Raji (cell line): ENCODE measurements around the gene USP2.

Experiments
- POLR2A ChIP-seq: IDR thresholded peaks from 2 replicates; pipeline ENCODE4 v1.6.1; 2011; ENCODE audit warnings: low read depth, low read length, control low read depth; ENCODE audit not compliant: insufficient read depth

The USP2 gene

DNA sequence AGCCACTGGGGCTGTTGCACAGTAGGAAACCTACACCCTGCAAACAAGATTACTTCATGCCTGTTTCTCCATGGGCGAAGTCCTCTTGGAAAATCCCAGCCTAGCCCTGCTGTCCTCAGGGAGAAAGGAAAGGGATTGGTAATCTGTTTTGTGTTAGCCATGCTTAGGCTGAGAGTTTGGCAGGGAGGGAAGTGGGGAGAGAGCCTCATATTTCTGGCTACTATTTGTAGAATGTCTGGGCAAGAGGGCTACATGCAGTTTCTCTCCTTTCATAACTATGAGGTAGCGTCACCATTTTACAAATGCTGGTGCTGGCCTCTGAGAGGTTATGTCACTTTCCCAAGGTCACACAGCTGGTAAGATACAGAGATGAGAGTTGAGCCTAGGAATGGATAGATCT is 34.2 kb downstream of the USP2 start:
- TF ChIP-seq POLR2A, result no peak

DNA sequence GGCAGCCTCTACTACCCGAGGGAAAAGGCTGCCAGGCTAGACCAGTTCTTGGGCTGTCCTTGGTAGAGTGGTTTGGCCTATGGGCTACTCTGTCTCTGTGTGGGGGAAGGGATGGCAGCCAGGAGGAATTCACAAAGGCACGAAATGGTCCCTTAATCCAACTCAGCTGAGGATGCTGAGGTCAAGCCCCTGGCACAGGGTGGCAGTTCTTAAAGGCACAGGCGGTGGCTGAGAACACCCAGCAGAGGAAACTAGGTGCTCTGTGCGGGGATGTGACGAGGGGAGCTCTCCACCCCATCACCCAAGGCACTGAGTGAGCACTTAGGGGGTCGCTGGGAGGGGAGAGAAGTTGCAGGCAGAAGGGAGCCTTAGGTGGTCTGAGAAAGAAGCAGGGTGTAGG is 34.9 kb downstream of the USP2 start, which contains the start of gene MFRP:
Gene MFRP (minus strand): TSS at position 101 of the 400 bp plus-strand sequence. CDS start 192 bp downstream, outside the sequence.
- no peak for TF ChIP-seq POLR2A

DNA sequence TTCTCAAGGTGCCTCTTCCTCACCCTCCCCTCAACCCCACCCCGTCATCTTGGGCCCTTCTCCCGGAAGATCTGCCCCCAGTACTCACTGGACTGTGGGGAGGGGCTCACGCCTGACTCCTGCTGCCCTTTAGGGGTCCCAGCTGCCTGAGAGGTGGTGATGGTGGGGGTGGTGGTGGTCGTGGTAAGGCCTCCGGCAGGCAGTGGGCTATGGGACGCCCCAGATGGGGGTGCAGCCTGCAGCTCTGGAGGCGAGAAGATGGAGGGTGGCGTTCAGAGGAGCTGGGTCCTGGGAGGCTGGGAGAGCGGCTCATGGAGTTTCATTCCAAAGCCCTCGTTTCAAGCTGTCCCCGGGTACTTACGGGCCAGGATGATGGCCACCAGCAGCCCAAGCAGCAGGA is 35.8 kb downstream of the USP2 start:
- no peak for TF ChIP-seq POLR2A

DNA sequence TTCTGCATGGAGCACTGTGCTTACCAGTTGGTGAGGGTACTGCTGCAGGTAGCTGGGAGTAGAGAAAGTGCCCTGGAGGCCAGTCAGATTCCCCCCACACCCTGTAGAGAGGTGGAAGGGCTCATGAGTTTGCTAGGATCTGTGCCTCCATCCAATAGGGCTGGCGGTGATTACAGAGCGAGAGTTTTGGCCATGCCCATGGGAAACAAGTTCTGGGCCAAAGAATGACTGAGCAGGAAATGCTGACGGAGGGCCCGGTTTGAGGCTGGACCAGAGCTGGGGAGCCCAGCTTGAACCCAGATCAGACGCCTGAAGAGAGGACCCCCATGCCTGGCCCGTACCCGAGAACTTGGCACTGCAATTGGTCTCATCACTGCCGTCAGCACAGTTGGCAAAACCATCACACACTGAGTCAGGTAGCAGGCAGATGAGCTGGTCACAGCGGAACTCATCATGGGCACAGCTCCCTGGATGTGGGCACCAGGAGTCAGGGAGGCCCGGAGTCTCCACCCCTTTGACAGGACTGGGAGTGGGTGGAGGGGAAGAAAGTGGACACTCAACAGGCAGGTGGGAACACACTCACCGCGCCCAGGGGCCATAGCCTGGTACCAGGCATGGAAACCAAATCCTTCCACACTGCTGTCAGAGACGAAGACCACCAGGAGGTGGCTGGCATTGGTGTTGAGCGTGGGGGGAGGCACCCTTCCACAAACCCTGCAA is 37.0 kb downstream of the USP2 start:
- TF ChIP-seq POLR2A, result no peak

DNA sequence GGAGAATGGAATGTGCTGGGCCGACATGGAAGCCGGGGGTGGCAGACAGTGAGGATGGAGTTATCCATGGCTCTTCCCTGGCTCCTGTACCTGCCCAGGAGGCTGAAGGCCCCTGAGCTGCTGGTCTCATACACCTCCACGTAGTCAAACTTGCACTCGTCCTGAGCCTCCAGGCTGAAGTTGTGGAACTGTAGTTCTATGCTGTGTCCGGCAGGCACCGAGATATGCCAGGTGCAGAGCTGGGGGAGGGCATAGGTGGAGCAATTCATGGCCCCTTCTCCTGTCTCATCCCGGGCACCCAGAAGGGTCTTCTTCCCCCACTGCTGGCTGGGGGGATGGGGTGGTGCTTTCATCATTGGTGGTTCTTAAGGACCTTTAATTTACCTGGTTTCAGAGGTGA is 37.8 kb downstream of the USP2 start:
- TF ChIP-seq POLR2A, result no peak

DNA sequence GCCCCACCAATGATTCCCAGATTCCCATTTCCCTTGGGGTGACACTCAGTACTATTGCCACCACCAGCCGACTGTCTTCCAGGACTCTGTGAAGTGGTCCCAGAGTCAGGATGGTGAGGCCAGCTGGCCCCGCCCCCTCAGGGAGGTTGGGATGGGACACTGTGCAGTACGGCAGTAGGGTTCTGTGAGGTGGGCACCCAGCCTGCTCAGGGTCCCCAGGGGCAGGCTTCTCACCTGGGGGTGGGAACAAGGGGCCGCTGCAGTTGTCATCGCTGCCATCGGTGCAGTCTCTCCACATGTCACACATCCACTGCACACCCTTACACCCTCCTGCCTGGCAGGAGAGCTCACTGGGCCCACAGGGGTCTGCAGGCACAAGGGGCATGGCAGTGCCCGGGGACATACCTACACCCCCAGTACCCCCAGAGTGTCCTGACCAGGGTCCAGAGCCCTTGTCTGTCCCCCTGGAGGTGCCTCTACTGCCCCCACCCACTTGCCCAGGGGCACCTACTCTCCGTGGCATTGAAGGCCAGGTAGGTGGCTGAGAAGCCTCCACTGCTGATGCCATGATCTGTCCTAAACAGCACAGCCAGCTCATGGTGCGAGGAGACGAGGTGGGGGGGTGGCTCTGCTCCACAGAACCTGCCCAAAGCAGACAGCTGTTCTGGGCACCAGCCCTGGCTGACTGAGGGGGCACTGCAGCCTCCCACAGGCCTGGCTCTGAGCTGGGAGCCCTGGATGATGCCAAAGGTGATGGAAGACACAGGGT is 38.9 kb downstream of the USP2 start:
- TF ChIP-seq POLR2A, result no peak

DNA sequence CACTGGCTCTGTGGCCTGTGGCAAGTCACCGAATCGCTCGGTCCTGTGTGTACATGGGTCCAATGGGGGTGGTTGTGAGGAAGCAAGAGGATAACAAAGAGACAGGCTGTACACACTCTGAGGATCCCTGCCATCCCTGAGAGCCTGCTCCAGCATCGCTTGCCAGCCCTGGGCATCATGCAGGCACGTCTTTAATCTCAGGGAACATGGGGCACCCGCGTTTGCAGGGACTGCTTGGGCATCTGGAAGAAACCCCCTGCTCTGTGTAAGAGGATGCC is 39.5 kb downstream of the USP2 start:
- no peak for TF ChIP-seq POLR2A

DNA sequence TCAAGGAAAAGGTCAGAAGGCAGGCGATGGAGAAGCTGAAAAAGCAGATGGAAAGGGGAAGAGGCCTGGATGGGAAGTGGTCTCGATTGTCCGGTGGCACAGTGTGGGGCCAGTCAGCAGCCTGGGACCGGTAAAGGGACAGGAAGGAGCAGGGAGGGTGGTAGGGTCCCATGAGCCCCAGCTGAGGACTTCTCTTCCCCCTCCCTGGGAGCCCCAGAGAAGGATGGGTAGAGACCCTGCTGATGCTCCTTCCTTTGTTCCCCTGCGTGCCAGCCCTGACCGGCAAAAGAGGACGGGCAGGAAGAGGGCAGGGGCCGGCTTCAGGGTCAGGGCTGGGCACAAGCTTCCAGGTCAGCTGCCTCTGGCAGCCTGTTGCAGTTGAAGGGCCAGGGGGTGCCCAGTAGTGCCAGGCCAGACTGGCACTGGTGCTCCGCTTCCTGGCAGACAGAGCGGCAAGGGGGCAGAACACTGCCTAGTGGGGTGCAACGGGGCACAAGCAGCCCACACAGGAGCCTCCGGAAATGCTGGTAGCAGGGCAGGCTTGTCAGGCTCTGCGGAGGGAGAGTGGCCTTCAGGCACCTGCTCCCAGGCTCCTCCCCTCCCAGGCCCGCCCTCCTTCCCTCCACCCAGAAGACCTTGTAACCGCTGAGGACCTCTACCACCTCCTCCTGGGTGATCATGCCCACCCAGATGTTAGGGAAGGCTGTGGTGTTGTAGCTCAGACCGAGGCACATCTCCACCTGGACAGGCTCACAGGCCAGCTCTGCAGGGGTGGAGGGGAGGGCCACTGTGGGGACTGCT is 40.1 kb downstream of the USP2 start:
- TF ChIP-seq POLR2A, result no peak

DNA sequence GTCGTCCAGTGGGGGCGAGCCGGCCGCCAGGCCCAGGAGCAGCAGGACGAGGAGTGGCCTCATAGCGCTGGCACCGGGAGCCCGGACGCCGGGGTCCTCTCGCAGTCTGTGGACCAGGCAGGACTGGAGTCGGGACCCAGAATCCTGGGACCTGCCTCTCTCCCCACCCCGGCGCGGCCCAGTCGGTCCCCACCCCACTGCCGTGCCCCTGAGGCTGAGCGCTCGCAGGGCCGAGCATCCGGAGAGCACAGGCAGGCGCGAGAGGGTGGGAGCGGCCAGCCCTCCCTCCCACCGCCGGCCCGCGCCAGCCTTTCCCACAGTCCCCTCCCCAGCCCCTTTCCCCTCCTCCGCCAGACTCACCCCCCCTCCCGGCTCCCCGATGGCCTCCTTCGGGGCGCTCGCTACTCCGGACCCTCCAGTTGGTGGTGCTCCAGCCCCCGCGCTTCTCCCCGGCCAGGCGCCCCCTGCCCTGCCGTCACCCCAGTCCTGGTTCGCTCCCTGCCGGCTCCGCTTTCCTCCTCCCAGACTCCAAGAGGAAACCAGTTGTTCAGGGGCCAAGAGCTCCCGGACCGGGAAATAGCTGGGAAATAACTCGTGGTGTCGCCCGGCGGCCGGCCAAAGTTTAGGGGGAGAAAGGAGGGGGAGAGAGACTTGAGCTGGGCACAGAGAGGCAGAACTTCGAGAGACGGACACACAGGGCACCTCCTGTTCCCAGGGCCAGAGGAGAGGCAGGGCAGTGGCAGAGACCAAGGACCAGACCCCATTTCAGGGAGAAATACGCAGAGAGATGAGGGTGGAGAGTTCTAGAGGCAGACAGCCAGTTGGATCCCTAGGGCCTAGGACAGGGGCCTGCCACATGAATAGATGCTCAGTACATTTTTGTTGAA is 40.9 kb downstream of the USP2 start, which contains the start of gene C1QTNF5:
Gene C1QTNF5 (minus strand): TSS at position 549 of the 887 bp plus-strand sequence. CDS start 486 bp downstream, at position 63.
- no peak for TF ChIP-seq POLR2A

DNA sequence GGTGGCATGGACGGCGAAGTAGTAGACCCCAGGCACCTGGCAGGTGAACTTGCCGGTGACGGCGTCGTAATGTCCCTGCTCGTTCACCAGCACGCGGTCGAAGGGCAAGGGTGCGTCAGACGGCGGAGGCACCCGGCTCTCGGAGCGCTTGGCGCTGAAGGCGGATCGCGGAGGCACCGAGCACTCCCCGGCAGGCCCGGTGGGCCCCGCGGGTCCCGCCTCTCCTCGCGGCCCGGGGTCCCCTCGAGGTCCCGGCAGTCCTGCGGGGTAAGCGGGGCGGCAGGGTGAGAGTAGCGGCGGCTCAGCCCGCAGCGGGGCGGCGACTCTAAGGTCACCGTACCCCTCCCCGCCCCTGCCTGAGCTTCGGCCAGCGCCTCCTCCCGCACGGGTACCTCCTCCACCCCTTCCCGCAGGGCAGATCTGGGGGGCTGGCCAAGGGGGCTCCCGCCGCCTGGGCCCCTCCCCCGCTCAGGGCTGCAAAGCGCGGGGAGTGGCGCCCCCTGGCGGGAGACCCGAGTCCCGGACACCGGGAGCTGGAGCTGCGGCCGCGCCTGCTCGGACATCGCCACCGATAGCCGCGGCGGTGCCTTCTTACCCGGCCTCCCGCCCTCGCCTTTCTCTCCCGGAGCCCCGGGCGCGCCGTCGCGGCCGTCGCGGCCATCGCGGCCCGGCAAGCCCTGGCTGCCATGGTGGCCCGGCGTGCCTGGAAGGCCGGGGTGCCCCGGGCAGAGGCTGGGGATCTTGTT is 41.7 kb downstream of the USP2 start:
- TF ChIP-seq POLR2A, result no peak

DNA sequence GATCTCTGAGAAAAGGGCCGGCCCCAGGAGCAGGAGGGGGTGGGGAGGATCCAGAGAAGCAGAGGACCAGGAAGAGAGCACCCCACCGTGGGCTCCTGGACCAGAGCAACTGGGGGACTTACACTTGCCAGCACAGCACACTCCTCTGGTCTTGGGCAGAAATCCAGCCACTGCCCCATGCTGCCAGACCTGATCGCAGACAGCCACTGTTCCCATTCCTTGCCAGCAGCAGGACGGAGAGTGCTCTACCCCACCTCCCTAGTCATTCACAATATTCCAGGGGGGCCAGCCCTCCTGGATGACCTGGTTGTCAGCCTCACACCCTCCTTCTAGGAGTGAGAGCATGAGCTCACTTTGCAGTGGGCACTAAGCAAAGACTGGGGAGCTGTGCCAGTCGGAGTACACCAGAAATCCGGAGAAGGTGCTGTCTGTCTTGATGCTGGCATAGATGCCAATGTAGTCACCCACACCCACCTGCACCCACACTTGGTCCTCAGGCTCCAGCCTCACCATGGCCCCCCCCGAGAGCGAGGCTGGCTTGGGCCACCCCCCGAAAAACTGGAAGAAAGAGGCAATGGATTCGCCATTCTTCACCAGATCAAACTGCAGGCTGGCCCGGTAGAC is 42.4 kb downstream of the USP2 start:
- TF ChIP-seq POLR2A, result no peak

DNA sequence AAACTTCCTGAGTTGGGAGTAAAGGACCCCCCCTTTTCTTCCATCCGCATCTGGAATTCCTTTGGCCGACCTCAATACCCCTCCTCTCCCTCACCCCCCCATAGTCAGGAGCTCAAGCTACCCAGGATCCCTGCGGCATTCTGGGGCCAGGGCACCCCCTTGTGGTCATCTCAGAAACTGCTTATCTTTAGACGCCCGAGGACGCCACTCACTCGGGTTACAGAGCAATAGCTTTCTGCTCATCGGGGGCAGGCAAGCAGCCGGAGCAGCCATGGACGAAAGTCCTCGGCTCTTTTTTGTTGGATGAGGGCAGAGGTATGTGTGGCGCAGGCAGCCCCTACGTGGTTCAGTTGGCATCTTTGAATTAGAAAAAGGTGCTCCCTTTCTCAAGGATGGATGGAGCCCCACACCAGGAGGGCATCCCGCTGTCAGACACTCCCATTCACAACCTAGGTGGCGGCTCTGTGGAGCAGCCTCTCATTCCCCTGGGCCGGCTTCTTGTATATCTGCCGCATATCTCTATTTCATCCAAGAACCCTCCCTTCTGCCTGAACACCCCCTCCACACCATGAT is 43.1 kb downstream of the USP2 start:
- TF ChIP-seq POLR2A, result no peak

DNA sequence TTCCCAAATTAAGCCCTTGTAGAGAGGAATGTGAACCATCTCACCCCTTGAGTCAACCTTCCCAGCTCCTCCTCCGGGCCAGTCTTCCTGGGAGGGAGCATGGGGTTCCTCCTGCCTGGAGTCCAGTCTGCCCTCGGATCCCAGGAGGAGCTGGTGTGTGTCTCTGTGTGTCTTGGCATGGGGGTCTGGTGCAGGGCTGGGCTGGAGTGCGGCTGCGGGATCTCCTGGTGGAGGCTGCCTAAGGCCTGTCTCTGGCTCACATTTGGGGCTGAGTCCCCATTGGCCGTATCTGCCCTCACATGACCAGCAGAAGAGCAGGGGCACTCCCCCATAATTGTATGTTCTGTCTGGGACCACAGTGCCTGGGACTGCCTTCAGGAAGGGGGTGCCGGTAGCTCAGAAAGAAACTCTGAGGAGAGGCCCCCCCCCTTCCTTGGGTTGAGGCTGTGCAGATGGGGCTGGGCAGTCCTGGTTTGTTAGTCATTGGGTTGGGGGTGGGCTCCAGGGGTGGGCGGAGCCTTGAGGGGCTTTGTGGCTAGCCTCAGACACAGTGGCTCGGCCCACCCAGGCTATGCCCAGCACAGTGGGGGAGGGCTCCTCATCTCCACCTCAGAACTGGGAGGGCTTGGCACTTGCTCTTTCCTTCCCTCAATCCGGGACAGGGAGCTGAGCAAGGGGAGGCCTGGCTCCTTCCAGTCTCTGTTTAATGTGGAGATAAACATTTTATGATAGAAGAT is 43.7 kb downstream of the USP2 start:
- 0 out of 2 replicates have a peak, but pooled peaks have one; percentile 22 for TF ChIP-seq POLR2A
